ENCODE measurements around the gene HSPA1L.
A peak's percentile ranks its signal among the peaks of the same experiment; 100 is the strongest.
"Not testable (repeated sequence)": the region's sequence is repeated elsewhere in the genome, so short reads cannot be mapped to it uniquely, and the experiment has no call there.

HSPA1L gene

DNA sequence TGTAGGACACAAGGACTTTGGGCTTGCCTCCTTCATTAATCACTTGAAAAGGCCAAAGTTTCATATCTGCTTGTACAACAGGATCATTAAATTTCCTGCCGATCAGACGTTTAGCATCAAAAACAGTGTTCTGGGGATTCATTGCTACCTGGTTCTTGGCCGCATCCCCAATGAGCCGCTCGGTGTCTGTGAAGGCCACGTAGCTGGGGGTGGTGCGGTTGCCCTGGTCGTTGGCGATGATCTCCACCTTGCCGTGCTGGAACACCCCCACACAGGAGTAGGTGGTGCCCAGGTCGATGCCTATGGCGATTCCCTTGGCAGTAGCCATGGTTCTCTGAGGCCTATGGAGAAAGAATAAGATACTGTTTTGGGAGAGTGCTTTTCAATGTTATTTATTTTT is 3.4 kb downstream of the HSPA1L start:
- no peak for DNase-seq

DNA sequence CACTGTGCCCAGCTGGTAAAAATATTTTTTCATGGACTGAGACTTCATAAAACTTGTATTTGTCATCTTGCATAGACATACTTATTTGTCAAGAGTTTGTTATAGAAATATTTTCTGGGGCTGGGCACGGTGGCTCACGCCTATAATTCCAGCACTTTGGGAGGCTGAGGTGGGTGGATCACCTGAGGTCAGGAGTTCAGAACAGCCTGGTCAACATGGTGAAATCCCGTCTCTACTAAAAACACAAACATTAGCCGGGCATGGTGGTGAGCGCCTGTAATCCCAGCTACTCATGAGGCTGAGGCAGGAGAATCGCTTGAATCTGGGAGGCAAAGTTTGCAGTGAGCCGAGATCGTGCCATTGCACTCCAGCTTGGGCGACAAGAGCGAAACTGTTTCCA is 6.5 kb downstream of the HSPA1L start:
- not testable (repeated sequence) for DNase-seq

DNA sequence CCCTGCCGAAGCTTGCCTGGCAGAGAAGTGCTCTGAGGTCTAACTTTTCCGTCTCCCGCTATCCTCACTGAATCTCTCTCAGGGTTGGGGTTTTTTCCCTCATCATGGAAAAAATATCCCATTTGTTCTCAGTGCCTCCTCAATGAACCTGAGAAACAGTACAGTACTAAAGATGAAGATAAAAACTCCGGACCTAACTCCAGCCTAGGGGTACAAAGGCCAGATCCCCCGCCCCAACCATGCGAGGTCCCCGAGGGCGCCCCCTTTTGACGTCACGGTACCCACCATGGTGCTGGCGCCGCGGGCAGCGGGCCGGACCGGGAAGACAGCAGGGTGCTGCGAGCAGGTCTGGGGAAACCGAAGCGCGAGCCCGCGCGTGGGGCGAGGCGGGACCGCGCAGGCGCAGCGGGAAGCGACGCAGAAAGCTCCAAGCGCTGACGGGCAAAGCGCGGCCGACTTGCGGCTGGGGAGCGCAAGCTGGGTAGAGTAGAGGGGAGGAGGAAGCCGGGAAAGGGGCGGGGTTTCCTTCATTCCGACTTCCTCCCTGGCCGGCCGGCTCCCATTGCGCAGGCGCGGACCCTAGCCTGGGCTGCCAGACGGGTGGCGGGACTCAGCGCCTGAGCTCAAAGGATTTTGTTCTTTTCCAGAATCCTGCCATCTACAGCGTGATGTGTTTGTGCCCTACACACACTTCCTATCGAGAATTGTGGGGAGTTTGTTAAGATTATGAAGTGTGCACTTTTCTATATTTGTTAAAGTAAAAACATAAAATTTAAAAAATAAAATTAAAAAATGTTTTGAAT is 8.4 kb downstream of the HSPA1L start, which contains the start of gene LSM2:
Gene LSM2 (minus strand): TSS at position 497 of the 803 bp plus-strand sequence. CDS start 209 bp downstream, at position 288.
- DNase-seq: peak; percentile 96

DNA sequence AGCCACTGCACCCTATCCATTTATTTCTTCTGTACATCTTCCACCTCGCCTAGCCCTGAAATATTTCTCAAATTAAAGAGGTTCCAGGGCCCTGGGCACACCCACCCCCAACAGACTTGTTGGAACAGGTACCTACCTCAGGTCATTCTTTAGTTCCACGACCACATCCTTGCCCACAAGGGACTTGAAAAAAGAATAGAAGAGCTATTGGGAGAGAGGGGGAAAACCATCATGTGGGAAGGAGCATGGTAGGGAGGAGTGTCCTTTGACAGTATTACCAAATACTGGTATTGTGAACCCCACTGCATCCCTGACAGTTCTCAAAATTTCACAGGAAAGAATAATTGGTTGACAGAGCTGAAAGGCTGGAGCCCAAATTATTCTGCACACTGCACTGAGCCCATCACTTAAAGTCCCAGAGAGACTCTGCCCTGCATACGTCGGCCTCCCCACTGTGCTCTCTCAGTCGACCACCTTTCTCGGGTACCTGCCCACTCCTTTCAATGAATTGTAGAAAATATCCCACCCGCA is 9.1 kb downstream of the HSPA1L start:
- no peak for DNase-seq

DNA sequence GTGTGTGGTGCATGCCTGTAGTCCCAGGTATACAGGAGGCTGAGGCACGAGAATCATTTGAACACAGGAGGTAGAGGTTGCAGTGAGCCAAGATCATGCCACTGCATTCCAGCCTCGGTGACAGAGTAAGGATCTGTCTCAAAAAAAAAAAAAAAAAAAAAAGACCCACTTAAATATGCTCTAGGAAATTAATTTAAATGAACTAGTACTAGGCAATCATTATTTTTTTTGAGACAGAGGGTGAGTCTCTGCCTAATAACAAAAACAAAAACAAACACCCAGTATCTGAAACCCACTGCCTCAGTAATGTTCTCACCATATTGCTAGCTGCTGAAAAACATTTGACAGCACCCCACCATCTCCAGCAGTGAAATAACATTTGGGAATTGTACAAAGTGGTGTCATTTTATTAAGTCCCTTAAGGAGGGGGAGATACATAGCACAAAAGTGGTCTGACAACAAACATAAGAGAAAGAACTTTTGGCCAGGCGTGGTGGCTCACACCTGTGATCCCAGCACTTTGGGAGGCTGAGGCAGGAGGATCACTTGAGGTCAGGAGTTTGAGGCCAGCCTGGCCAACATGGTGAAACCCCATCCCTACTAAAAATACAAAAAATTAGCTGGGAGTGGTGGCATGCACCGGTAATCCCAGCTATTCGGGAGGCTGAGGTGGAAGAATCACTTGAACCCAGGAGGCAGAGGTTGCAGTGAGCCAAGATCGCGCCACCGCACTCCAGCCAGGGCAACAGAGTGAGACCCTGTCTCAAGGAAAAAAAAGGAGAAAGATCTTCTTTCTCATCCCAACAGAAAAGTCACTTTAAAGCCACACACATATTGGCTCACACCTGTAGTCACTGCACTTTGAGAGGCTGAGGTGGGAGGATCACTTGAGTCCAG is 13.8 kb downstream of the HSPA1L start:
- not testable (repeated sequence) for DNase-seq

DNA sequence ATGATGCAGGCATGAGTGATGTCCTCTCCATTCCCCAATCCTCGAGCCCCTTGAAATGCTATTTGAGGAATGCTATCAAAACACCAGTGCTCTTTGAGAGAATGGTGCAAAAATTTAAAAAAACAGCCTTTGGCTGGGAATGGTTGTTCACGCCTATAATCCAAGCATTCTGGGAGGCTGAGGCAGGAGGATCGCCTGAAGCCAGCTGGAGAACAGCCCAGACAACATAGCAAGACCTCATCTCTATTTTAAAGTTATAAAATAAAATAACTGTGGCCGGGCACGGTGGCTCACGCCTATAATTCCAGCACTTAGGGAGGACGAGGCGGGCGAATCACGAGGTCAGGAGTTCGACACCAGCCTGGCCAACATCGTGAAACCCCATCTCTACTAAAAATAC is 15.3 kb downstream of the HSPA1L start:
- DNase-seq: no peak

DNA sequence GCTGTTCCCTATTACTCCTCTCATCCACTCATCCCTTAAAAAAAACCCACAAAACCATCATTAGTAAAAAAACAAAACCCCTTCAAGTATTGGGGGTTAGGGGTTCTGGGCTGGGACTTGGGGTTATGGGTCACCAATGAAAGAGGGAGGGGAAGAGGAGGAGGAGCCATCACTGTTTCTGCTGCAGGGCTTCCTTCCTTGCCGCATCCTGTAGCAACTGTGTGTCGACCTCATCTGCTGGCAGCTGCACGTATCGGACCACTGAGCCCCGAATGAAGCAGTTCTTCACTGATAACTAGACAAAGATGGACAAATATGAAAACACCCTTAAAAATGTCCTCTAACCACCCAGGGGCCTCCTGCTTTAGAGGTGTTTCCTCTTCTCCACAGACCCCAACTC is 17.5 kb downstream of the HSPA1L start:
- no peak for DNase-seq

DNA sequence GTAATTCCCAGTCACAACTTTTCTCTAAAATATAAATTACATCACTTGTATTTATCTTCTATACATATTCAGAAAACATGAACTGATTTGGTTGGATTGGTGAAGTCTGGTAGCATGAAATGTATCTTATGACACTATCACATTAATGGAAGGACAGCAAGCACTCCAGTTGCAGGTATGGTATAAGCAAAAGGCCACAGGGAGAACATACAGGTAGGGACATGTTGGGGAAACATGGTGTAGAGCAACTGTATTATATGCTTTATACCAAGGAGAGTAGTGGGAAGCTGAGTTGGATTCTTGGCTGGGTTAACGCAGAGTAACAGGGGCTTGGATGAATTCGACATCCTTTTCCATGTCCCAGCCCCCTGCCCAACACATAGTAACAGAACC is 18.1 kb downstream of the HSPA1L start:
- DNase-seq: no peak

DNA sequence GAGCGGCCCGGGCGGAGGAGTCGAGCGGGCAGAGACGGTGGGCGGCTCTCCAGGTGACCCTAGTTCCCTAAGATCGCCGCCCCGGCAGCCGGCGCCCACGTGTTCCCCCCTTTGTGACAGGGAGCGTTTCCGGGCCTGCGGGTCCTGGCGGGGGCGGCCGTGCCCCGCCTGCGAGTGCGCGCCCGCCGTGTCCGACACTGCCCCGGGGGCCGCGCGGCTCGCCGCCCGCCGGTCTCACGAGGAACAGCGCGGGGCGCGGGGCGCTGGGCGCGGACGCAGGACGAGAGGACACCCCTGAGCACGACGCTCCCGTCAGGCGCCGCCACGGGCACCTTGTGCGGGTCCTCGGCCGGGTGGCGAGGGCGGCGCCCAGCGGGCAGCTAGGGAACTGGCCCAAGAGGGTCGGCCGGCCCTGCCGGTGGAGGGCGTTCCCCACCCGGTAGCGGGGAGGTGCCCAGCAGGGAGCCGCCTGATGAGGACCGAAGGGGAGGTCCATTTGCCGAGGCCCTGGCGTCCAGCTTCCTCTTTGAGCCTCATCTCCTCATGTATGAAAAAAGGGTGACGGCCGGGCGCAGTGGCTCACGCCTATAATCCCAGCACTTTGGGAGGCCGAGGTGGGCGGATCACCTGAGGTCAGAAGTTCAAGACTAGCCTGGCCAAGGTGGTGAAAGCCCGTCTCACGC is 19.3 kb downstream of the HSPA1L start, which contains the start of gene VARS1:
Gene VARS1 (minus strand): TSS at position 137 of the 683 bp plus-strand sequence. CDS start 535 bp downstream, outside the sequence.
- peak; percentile 81 for DNase-seq

DNA sequence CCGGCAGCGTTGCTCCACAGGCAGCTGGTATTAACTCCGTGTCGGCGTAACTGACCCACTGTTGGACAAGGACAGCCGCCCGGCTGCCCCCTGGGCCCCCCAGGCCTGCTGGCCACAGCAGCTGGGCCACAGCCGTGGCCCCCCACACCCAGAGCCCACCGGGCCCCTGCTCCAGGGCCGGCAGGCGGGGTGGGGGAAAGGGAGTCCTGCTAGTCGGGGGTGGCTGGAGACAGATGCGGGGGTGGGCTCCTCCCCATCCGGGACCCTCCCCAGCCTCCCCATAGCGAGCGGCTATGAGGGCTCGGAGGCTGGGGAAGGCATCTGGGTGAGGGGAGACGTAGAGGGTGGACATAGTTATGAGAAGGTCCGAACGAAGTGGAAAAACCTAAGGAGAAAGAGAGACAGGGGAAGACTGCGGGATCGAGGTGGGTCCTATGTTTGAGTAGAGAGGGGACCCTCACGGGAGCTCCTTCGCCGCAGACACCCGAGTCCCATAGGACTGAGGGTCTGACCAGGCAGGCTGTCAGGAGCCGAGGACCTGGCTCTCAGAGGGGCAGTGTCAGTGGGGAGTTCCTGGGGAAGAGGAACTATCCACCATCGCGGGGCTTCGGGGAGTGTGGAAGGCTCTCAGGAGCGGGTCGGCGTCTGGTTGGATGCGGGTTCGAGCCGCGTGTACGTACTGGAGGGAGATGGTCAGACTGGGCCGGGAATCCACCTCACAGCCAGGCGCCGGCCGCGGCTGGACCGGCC is 20.0 kb downstream of the HSPA1L start:
- no peak for DNase-seq

DNA sequence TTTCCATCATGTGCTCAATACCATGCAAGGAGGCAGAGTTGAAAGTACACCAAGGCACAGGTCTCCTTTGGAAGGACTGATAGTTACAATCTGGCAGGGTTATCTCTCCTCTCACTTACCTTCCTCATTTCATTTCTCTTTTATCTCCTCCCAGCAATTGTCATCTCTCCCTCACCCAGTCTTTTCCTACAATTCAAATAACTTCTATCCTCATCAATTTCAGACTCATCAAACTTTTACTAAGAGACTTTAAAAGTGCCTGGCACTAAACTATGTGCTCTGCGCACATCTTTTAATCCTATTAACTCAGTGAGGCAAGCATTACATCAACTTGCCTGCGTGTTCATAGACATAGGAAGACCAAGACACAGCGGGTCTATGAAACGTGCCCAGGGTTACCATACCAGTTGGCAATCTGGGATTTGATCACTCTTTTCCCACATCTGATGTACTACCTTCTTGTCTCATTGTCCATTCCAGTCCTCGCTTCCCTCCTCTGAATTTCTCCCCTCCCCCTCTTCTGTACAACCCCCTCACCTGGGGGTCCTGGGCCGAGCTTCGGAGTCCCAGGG is 20.7 kb downstream of the HSPA1L start:
- no peak for DNase-seq

DNA sequence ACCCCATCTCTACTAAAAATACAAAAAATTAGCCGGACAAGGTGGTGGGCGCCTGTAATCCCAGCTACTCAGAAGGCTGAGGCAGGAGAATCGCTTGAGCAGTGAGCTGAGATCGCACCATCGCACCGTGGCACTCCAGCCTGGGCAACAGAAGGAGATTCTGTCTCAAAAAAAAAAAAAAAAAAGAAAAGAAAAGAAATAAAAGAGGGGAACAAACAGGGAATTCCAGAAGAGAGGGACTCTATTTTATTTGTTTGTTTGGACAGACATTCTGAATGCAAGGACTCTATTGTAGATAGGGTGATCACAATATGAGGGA is 21.2 kb downstream of the HSPA1L start:
- not testable (repeated sequence) for DNase-seq

DNA sequence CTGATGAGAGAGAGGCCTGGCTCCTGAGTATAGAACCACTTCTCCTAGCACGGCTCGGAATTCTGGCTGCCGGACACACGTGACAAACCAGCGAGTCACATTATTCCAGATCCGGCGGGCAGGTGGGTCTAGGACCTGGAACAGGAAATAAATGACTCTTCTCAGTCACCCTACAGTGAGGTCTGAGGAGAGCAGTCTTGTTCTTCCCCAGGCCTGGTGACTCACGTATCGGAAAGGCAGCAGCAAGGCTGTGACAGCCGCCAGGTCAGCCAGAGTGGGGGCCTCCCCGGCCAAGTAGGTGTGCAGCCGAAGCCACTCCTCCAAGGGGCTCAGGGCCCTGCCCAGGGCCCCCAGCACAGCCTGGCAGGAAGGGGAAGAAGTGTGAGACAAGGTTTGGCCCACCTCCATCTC is 22.3 kb downstream of the HSPA1L start:
- DNase-seq: no peak

DNA sequence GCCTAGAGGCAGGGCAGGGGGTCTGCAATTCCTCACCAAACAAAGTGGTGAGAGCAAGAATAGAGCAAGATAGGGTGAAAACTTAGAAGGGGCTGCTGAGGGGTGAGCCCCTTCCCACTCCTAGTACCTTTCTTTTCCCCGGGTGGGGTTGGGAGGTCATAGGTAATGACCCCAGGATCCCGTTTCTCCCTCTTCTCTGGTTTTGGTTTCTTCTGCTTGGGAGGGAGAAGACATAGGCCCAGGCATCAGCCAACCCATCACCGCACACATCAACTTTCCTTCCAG is 23.1 kb downstream of the HSPA1L start:
- no peak for DNase-seq

DNA sequence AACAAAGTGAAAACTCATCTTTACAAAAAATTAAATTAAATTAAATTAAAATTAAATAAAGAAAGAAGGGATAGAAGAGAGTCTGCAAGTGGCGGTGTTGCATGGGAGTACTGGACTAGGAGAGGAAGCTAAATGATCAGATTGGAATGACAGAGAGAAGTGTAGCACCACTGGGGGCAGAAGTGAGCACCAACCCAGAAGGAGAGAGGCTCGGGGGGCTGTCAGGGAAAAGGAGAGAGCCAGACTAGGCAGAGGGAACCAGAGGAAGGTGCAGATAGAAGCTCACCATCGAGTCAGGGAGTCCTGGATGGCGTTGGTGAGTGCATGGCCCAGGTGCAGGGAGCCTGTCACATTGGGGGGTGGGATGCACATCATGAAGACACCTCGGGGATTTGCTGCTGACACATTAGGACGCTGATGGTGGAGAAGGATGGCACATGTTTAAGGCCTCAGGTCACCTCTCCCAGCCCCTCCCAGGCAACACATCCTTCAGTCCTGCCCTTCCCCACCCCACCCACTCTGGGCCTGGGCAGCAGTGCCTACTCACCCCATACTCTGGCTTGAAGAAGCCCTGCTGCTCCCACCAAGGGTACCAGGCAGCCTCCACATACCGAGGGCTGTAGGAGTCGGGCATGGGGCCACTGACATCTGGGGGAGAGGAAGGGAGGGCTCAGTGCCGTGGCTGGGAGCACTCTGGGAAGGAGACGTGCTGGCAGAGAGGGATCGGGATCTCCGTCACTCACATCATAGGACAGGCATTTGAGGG is 23.6 kb downstream of the HSPA1L start:
- no peak for DNase-seq

DNA sequence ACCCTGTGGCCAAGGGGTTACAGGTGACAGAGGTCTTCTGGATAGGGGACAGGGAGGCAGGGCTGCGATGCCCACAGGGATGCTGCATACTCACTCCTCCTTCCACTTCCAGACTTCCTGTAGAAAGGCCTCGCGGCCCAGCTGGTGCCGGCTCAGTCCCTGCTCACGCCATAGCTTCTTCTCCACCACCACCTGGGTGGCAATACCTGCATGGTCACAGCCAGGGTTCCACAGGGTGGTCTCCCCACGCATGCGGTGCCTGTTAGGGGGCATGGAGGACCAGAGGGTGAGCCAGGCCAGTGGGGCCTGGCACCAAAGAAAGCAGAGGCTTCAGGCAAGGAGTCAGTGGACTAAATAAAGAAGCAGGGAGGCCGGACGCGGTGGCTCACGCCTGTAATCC is 29.6 kb downstream of the HSPA1L start:
- DNase-seq: no peak

DNA sequence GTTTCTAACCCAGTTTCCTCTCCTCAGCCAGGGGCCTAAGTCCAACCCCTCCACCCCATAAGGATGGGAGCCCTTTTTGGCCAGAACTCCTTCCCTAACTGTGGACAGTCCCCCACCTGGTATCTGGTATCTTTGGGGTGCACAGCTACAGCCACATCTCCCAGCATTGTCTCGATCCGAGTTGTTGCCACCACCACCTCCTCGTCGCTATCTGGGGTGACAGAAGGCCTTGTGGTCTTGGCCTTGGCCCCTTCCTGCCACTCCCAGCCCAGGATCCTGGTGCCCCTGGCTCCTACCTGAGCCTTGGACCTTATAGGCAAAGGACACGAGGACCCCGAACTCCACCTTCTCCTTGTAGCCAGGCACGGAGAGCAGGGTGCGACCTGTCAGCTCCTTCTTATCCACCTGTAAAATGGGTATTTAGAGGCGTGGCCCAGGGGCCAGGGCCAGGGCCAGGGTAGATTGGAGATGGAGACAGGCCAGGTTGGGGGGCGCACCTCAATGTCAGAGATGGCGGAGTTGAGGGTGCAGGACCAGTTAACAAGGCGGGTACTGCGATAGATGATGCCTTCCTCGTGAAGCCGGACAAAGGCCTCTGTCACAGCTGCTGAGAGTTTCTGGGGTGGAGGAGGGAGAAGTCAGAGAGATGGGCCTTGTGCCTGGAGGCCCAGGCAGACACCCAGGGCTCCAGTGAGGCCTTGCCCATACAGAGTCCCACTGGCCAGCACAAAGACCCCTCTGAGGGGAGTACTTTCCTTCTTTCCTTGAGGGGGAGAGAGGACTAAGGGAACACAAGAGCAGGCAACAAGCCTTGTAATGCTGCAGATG is 30.8 kb downstream of the HSPA1L start:
- no peak for DNase-seq

DNA sequence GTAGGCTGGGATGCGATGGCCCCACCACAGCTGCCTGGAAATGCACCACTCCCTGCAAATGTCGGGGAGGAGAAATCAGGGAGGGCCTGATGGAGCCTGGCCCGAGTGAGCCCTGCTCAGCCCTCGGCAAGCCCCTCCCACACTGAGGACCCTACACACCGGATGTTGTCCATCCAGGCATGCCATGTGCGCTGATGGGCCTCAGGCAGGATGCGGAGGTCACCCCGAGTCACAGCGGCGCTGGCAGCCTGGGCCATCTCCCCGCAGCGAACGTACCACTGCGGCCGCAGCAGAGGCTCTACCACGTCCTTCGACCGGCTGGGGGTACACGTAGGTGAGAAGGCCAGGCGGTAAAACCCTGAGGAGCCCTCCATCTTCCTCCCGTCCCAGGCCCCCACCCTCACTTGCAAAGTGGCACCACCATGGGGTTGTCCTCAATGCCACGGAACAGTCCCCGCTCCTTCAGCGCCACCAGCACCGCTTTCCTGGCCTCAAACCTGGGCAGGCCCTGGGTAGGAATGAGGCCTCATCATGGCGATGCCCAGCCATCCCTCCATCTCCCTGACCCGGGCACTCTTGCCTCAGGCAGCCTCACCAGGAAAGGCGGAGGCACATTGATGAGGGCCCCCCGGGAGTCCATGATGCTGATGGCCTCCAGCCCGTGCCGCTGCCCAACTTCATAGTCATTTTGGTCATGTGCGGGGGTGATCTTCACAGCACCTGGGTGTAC is 32.8 kb downstream of the HSPA1L start:
- DNase-seq: no peak

DNA sequence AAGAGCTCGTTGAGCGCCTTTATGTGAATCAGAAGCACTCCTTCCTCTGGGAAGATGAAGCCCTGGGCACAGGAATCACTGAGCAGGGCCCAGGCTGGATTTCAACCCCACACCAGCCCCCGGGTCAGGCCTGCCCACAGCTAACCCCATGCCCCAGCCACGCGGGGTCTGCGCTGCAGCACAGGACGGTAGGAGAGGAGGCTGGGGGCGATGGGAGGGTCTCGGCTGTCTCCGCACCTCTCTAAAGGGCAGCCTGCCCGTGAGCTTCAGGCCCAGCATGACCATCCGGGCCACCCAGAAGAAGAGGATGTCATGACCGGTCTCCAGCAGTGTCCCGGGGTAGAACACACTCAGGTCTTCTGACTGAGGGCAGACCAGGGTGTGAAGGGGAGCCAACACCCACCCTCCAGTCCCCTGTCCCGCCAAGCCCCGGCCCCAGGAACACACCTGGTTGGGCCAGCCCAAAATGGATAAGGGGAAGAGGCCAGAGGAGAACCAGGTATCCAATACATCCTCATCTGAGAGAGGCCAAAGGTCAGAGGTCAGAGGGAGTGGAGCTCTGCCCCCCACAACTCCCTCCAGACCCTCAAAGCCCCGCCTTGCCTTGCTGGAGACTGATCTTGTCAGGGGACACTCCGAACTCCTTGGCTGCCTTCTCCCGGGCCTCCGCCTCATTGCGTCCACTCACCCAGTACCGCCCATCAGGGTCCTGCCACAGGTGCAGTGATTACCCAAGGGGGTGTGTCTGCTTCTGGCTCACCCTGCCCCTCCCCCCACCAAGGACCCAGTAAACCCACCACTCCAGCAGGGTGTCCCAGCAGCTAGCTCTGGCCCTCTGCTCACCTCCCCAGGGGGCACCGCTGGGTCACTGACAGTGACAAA is 33.6 kb downstream of the HSPA1L start:
- DNase-seq: no peak

Data from NCI-H1105 (cell line).